HG02759 (cell line): Measurements from ENCODE around the gene SCNN1A.

Source experiments
- ATAC-seq: cut with Tn5 transposase; IDR thresholded peaks from one replicate; pipeline ENCODE4 v1.9.1; 2021; ENCODE audit warnings: mild to moderate bottlenecking, moderate library complexity; ENCODE audit not compliant: unreplicated experiment

Gene SCNN1A

GRCh38 chr12:6375269-6376078 is at the start of gene SCNN1A:
Gene SCNN1A (minus strand): TSS chr12:6375563. CDS start chr12:6374783, 780 bp downstream.
- ATAC-seq: no peak

GRCh38 chr12:6424866-6425265 is 49.5 kb upstream of the SCNN1A start:
- ATAC-seq: no peak

GRCh38 chr12:6424008-6424347 is 48.6 kb upstream of the SCNN1A start:
- ATAC-seq: no peak

- ATAC-seq: no peak
These were observed 48.1 kb upstream of the SCNN1A start for GRCh38 chr12:6423267-6424007.

- ATAC-seq: no peak
These were observed 45.0 kb upstream of the SCNN1A start for GRCh38 chr12:6420364-6420763.

GRCh38 chr12:6418796-6419195 is 43.4 kb upstream of the SCNN1A start:
- ATAC-seq: no peak

- no peak for ATAC-seq
These were observed 41.2 kb upstream of the SCNN1A start for GRCh38 chr12:6416596-6416995.

- no peak for ATAC-seq
These were observed 32.0 kb upstream of the SCNN1A start for GRCh38 chr12:6407236-6407954.

GRCh38 chr12:6405963-6406362 is 30.6 kb upstream of the SCNN1A start:
- no peak for ATAC-seq

- no peak for ATAC-seq
These were observed 29.0 kb upstream of the SCNN1A start for GRCh38 chr12:6404390-6404789.

GRCh38 chr12:6399884-6400644 is 24.7 kb upstream of the SCNN1A start:
- ATAC-seq: no peak

- ATAC-seq: no peak
These were observed 20.7 kb upstream of the SCNN1A start for GRCh38 chr12:6396031-6396430.

- no peak for ATAC-seq
These were observed 19.0 kb upstream of the SCNN1A start for GRCh38 chr12:6394398-6394797.

GRCh38 chr12:6393109-6393508 is 17.7 kb upstream of the SCNN1A start:
- no peak for ATAC-seq

- no peak for ATAC-seq
These were observed 17.1 kb upstream of the SCNN1A start for GRCh38 chr12:6392504-6392903.

- ATAC-seq: no peak
These were observed 15.7 kb upstream of the SCNN1A start for GRCh38 chr12:6391013-6391412.

GRCh38 chr12:6390084-6390799 is 14.9 kb upstream of the SCNN1A start:
- ATAC-seq: no peak

GRCh38 chr12:6387541-6387940 is 12.2 kb upstream of the SCNN1A start:
- ATAC-seq: no peak

GRCh38 chr12:6386491-6386890 is 11.1 kb upstream of the SCNN1A start:
- ATAC-seq: no peak

GRCh38 chr12:6386038-6386437 is 10.7 kb upstream of the SCNN1A start:
- no peak for ATAC-seq
